22Rv1 (cell line): ENCODE measurements around the gene GATA2.

Experiments
- CTCF ChIP-seq: fragments of 450-650 bp; IDR thresholded peaks from 2 replicates; pipeline ENCODE4 v1.5.1; 2017; ENCODE audit warnings: mild to moderate bottlenecking
- ZFX ChIP-seq: fragments of 450-650 bp; IDR thresholded peaks from 2 replicates; pipeline ENCODE4 v1.6.1; 2017; ENCODE audit warnings: antibody characterized with exemption, borderline replicate concordance

GRCh38 chr3:128448491-128448890 is 44.5 kb downstream of the GATA2 start:
- no peak for TF ChIP-seq CTCF
- no peak for TF ChIP-seq ZFX
